AG09309 (cell line): ENCODE measurements around the gene CNOT6.

Experiments
- DNase-seq: peaks from one replicate; pipeline ENCODE4 v3.0.0-alpha.2; 2010; ENCODE audit warnings: low read depth
- H3K4me3 ChIP-seq: 2 replicates; pipeline ENCODE4 v1.5.1; 2011; ENCODE audit warnings: mild to moderate bottlenecking, low read depth, low read length, moderate library complexity; ENCODE audit not compliant: control insufficient read depth
- TF ChIP-seq, protein P1 (sequence below): IDR thresholded peaks from 2 replicates; pipeline ENCODE4 v1.5.1; 2011; ENCODE audit warnings: mild to moderate bottlenecking, low read depth, low read length, inconsistent platforms; ENCODE audit not compliant: insufficient read depth, control insufficient read depth; ENCODE audit errors: missing control alignments

The CNOT6 gene

DNA sequence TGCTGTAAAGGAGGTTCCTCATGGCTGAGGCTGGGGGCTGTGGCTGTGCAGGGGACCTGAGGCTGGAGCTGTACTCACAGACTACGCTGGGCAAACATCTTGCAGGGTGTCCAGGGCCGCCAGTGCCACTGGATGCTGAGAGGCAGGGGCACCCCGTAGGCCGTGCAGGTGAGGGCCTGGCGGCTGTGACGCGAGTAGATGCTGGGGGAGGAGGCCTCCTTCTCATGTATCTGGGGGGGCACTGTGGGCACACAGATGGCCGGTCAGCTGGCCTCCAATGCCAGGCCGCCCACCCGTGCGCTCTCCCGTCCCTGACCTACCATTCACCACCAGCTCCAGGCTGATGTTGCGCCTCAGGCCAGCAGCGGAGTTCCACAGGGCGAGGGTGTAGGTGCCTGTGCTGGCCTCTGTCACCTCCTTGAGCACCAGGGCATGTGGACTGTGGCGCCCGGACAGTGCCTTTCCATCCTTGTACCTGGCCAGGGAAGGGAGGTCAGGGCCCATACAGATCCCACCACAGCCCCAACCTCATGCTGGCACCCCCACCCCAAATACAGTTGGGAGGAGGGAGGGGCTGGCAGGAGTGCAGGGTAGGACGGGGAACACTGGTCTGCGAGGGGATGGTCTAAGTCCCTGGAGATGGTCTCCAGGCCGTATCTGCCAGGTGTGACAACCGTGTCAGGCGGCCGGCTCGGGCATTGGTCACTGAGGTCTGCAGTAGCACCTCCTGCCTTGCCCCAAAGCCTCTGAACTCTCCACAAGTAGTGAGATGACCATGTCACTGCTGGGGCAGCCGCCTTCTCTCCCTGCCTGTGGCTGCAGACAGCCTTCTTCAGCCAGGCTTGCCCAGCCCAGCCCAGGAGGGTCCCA is 131.8 kb downstream of the CNOT6 start:
- H3K4me3 ChIP-seq = no peak overlapping the region
- TF ChIP-seq, protein P1, sequence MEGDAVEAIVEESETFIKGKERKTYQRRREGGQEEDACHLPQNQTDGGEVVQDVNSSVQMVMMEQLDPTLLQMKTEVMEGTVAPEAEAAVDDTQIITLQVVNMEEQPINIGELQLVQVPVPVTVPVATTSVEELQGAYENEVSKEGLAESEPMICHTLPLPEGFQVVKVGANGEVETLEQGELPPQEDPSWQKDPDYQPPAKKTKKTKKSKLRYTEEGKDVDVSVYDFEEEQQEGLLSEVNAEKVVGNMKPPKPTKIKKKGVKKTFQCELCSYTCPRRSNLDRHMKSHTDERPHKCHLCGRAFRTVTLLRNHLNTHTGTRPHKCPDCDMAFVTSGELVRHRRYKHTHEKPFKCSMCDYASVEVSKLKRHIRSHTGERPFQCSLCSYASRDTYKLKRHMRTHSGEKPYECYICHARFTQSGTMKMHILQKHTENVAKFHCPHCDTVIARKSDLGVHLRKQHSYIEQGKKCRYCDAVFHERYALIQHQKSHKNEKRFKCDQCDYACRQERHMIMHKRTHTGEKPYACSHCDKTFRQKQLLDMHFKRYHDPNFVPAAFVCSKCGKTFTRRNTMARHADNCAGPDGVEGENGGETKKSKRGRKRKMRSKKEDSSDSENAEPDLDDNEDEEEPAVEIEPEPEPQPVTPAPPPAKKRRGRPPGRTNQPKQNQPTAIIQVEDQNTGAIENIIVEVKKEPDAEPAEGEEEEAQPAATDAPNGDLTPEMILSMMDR = no peak
- DNase-seq = no peak

DNA sequence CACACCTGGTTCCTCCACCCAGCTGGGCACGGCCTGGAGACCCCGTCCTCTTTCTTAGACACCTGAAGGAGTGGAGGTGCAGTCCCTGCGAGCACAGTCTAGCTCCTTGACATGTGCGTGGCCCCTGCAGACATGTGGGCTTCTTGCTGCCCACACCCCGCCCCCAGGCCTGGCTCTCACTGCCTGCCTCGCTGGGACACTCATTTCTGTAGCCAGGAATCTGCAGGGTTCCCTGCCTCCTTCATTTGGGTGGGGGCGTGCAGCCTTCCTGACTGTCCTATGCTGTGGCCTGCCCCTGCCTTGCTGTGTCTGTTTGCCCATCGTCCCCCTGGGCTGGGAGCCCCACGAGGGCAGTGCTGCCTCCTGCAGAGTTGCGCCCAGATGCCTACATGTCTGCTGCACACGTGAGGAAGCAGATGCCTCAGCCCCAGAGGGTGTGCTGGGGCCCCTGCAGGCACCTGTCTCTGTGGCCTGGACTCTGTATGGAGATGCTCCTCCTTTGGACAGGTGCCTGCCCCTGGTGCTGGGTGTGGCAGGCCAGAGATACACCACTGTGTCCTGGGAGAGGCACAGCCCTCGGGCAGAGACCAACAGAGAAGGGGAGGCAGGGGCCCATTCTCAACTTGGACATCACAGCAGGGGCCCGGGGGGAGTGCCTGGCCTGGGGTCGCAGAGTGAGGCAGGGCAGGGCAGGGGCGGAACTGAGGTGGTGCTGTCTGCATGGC is 132.6 kb downstream of the CNOT6 start:
- no peak for DNase-seq
- TF ChIP-seq, protein P1 = no peak
- H3K4me3 ChIP-seq = no peak overlapping the region

DNA sequence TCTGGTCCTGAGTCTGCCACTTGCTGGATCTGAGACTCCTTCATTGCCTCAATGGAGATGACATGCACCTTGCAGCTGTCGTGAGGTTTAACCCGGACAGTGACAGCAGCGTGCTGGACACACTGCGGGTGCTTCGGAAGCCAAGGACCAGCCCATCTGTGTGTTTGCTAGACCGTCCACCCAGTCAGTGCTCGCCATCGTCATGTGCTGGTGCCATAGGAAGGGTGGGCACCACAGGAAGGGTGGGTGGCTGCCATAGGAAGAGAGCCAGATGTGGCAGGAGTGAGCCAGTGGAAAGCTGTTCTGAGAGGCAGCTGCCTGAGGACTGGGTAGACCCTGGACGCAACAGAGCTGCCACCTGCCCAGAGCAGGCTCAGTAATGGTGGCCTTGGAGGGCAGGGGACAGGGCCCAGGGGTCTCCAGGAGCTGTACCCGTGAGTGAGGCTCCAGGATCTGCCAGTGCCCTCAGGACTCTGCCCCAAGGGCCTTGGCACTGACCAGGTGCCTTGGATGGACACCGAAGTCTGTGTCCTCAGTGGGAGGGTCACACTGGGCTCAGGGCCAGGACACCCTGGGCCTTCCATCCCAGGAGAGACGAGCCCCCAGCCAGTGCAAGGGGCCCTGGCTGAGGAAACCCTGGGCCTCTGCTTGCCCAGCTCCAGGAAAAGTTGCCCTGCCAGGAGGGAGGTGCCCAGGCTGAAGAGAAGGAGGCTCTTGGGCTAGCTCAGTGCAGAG is 133.4 kb downstream of the CNOT6 start:
- TF ChIP-seq, protein P1 = no peak
- no peak overlapping the region for H3K4me3 ChIP-seq
- no peak for DNase-seq
